Measurements from ENCODE around the gene TOPAZ1. TPM values are rescaled to one million over a fixed set of nuclear protein-coding genes. Genes with fewer than 3 reads are reported as not detected.

TOPAZ1 gene
- polyA plus RNA-seq, 1 donor from 2014 or later: not detected

GRCh38 chr3:44235604-44236484 is 5.8 kb upstream of the TOPAZ1 start:
- Histone ChIP-seq H3K9ac (ENCODE audit: low read length) (no peak overlapping the region), H3K9me2 (ENCODE audit: insufficient read depth, low read length) (no peaks in the 10 kb centered on the region), H3K4me3 (ENCODE audit: low read length) (no peak overlapping the region), H2AFZ (ENCODE audit: low read depth, low read length) (no peak overlapping the region), H3K36me3 (ENCODE audit: insufficient read depth, low read length) (no peaks in the 10 kb centered on the region), H3K9me3 (ENCODE audit: low read length) (no peaks in the 10 kb centered on the region), H3K27me3 (ENCODE audit: insufficient read depth, low read depth, low read length) (no peaks in the 10 kb centered on the region), H4K20me1 (ENCODE audit: insufficient read depth) (no peaks in the 10 kb centered on the region), H3K4me2 (ENCODE audit: low read length) (no peak overlapping the region), H3K27ac (ENCODE audit: low read length) (no peak overlapping the region), H3K79me2 (replicated peaks; ENCODE audit: insufficient read depth, low read length) (no peaks in the 10 kb centered on the region), H3F3A (ENCODE audit: insufficient read depth, low read length, poor library complexity, severe bottlenecking) (no peaks in the 10 kb centered on the region)
- TF ChIP-seq SMC3 (conservative IDR thresholded peaks at IDR 0.05; ENCODE audit: poor library complexity) (peak; percentile 79), CTCF (IDR thresholded peaks at IDR 0.05; ENCODE audit: poor library complexity, severe bottlenecking) (peak; percentile 74), MXI1 (conservative IDR thresholded peaks at IDR 0.05; ENCODE audit: poor library complexity, severe bottlenecking) (no peak), RAD21 (conservative IDR thresholded peaks at IDR 0.05) (peak; percentile 65), EP300 (conservative IDR thresholded peaks at IDR 0.05; ENCODE audit: poor library complexity, severe bottlenecking) (no peak), REST (IDR thresholded peaks at IDR 0.05; ENCODE audit: borderline replicate concordance) (no peak), TAF1 (IDR thresholded peaks at IDR 0.05; ENCODE audit: low read depth) (no peak), EZH2 (IDR thresholded peaks at IDR 0.05; ENCODE audit: borderline replicate concordance, insufficient read depth, low read length, poor library complexity, severe bottlenecking) (no peak), POLR2AphosphoS5 (IDR thresholded peaks at IDR 0.05) (no peak)

GRCh38 chr3:44236485-44236908 is 5.2 kb upstream of the TOPAZ1 start:
- H3K79me2 ChIP-seq (replicated peaks; ENCODE audit: insufficient read depth, low read length): no peaks in the 10 kb centered on the region
- TF ChIP-seq POLR2AphosphoS5 (IDR thresholded peaks at IDR 0.05) (no peak), SMC3 (conservative IDR thresholded peaks at IDR 0.05; ENCODE audit: poor library complexity) (no peak), EZH2 (IDR thresholded peaks at IDR 0.05; ENCODE audit: borderline replicate concordance, insufficient read depth, low read length, poor library complexity, severe bottlenecking) (no peak), CTCF (IDR thresholded peaks at IDR 0.05; ENCODE audit: poor library complexity, severe bottlenecking) (no peak), RAD21 (conservative IDR thresholded peaks at IDR 0.05) (no peak), TAF1 (IDR thresholded peaks at IDR 0.05; ENCODE audit: low read depth) (no peak), MXI1 (conservative IDR thresholded peaks at IDR 0.05; ENCODE audit: poor library complexity, severe bottlenecking) (no peak), EP300 (conservative IDR thresholded peaks at IDR 0.05; ENCODE audit: poor library complexity, severe bottlenecking) (no peak), REST (IDR thresholded peaks at IDR 0.05; ENCODE audit: borderline replicate concordance) (no peak)
- H3K4me3 ChIP-seq (ENCODE audit: low read length): no peak overlapping the region

More at GRCh38 chr3:44236485-44236908, 5.2 kb upstream of the TOPAZ1 start:
- no peaks in the 10 kb centered on the region for H3K36me3 ChIP-seq (ENCODE audit: insufficient read depth, low read length)
- no peaks in the 10 kb centered on the region for H3K9me2 ChIP-seq (ENCODE audit: insufficient read depth, low read length)
- no peaks in the 10 kb centered on the region for H4K20me1 ChIP-seq (ENCODE audit: insufficient read depth)
- H3K27me3 ChIP-seq (ENCODE audit: insufficient read depth, low read depth, low read length): no peaks in the 10 kb centered on the region
- no peaks in the 10 kb centered on the region for H3K9me3 ChIP-seq (ENCODE audit: low read length)
- no peak overlapping the region for H3K4me2 ChIP-seq (ENCODE audit: low read length)
- H3F3A ChIP-seq (ENCODE audit: insufficient read depth, low read length, poor library complexity, severe bottlenecking): no peaks in the 10 kb centered on the region
- H3K9ac ChIP-seq (ENCODE audit: low read length): no peak overlapping the region
- H3K27ac ChIP-seq (ENCODE audit: low read length): no peak overlapping the region
- H2AFZ ChIP-seq (ENCODE audit: low read depth, low read length): no peak overlapping the region
